ENCODE data around the gene CHD2.
"Not testable (repeated sequence)": the region's sequence is repeated elsewhere in the genome, so short reads cannot be mapped to it uniquely, and the experiment has no call there.

Gene CHD2

DNA sequence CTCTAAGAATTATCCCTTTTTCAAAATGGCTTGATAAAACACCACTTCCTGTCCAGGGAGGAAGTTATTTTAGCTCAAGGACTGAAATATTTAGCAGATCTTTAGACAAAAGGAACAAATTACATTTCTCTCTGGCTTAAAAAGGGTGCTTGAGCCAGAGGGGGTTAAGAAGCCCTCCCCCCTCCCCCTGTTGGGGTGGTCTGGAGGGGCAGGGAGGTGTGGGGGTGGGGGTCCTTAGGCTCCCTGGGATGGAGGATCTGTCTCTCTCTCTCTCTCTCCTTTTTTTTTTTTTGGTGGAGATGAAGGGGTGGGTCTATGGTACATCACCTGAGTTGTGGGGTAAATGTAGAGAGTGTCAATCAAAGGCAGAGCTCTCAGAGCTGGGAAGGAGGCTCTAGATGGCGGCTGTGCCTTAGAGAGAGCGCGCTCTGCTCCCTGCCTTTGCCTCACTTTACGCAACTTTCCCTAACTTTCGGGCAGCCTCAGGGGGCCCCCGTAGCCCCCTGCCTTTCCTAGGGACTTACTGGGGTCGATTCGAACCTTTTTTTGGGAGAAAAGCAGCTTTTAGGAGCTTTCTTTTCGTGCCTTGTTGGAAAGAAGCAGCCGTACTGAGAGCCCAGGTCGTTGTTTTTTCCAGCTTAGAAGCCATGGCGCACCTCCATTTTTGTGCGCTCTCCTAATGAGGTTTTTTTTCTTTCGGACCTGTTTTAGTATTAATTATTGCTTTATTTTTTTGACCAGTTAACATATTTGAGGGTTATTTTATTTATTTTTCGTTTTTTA, at the start of gene CHD2:
Gene CHD2, plus strand, starts transcription at position 377 of the 783 bp plus-strand sequence. CDS start 914 bp downstream, outside the sequence.
- peak; percentile 45 to 51 for DNase-seq (ENCODE audit: low read depth in 2 of 2)

DNA sequence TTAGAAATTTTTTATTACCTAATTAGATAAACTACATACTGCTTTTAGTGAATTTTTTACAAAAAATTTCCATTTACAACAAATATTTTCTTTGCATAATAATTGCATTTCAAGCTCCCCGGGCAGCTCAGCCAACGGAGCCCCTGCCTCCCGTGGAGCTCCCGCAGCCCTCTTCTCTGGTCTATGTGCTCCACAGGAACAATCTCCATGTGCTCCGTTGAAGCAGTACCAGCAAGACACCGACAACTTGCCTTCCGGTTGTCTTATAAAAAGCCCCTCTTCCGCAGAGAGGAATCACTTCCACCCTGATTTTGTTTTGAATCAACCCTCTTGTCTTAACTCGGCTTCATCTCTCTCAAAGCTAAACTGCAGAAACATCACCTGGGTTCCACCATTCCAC, 46.9 kb upstream of the CHD2 start:
- no peak for DNase-seq (ENCODE audit: low read depth in 2 of 2)

GRCh38 chr15:92861742-92862141, 38.4 kb upstream of the CHD2 start:
- DNase-seq (ENCODE audit: low read depth in 2 of 2), result no peak

- DNase-seq (ENCODE audit: low read depth in 2 of 2), result no peak
These were observed 35.9 kb upstream of the CHD2 start for GRCh38 chr15:92864127-92864814.

- no peak for DNase-seq (ENCODE audit: low read depth in 2 of 2)
These were observed 30.7 kb upstream of the CHD2 start for GRCh38 chr15:92869263-92869940.

- DNase-seq (ENCODE audit: low read depth in 2 of 2), result no peak
These were observed 30.0 kb upstream of the CHD2 start for GRCh38 chr15:92870010-92870591.

- DNase-seq (ENCODE audit: low read depth in 2 of 2), result not testable (repeated sequence)
These were observed 27.2 kb upstream of the CHD2 start for GRCh38 chr15:92872967-92873366.

DNA sequence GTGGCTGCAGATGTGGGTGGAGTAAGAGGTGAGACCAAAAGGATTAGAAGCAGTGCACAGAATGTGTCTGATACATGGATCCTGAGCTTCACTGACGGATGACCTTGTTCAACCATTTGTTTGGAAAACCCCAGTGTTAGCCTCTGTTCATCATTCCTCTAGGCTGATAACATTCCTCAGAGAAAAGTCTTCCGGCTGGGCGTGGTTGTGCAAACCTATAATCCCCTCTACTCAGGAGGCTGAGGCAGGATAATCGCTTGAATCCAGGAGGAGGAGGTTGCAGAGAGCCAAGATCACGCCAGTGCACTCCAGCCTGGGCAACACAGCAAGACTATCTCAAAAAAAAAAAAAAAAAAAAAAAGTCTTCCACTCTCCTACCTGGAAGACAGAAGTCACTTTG, 23.1 kb upstream of the CHD2 start:
- no peak for DNase-seq (ENCODE audit: low read depth in 2 of 2)

DNA sequence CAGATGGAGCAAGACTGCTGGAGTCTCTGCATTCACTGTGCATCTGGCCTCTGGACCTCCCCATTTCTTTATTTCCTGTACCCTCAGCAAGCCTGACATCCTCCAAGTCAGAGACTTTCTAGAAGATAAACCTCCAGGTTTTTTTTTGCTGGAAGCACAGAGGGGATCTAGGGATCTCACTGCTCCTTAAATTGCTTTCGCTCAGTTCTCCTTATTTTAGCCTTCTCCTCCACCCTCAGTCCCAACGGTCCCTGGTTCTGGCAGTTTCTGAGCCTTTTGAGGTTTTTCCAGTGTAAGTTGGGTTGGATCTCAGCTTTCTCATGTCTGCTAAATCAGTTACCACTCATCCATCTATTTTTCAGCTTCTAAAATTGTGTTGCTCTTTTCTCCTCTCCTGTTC, 22.7 kb upstream of the CHD2 start:
- DNase-seq (ENCODE audit: low read depth in 2 of 2), result no peak

DNA sequence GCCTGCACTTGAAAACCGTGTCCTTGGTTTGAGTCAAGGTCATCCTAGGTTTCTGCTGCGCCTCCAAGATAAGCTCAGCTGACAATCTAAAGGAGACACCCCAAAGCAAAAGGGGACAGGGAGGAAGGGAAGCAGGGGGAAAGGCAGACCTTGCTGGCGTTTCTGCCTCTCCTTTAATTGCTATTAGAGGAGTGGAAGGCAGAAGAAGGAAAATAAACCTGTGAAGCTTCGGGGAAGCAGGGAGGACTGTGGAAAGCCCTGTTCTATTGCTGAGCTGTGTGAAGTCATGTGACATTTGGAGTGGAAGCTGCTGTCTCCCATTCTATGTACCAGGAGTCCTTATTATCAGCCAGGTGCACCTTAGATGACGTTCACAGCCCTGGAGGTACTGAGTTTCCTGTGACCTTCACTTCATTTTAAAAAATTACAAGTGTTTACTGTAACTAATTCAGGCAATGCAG, 21.5 kb upstream of the CHD2 start:
- no peak for DNase-seq (ENCODE audit: low read depth in 2 of 2)

GRCh38 chr15:92879949-92880725, 20.0 kb upstream of the CHD2 start:
- DNase-seq (ENCODE audit: low read depth in 2 of 2), result no peak

- DNase-seq (ENCODE audit: low read depth in 2 of 2), result no peak
These were observed 19.3 kb upstream of the CHD2 start for GRCh38 chr15:92880796-92881195.

- DNase-seq (ENCODE audit: low read depth in 2 of 2), result no peak
These were observed 18.8 kb upstream of the CHD2 start for GRCh38 chr15:92881211-92881754.

DNA sequence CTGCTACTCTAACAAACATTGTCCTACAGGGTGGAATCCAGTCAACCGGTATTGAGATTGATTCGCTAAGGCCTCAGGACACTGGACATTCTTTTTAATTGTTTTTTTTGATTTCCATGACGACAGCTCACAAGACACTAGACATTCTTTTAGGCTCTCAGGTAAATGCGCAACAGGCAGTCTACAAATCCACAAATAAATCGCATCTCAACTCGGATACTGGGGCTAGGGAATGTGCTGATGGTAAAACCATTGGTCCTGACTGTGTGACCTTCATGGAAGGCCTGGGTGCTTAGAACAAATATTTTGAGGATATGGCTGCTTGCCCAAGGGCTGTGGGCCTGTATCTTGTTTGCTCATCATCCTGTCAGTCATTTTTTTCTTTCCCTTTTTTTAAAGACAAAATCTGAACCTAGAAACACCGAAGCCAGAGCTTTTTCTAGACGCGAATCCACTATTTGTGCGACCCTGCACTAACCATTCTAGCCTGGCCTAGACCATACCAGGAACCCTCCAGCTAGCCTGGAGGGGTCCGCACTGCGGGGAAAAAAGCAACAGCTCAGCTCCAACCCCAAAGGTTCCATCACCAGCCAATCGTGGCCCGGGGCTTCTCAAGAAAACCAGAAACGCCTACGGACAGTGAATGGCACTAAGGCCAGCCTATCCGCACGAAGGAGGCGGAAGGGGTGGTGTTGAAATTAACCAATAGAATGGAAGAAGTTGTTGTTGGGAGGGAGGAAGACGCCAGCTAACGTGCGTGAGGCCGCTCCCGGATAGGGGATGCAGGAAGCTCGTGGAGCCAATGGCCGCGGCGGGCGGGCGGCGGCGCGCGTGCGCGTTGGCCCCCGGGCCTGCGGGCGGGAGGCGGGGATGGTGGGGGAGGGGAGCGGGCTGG, 18.1 kb upstream of the CHD2 start:
- peak; percentile 97 for DNase-seq (ENCODE audit: low read depth in 2 of 2)

- DNase-seq (ENCODE audit: low read depth in 2 of 2), result no peak
These were observed 17.4 kb upstream of the CHD2 start for GRCh38 chr15:92882697-92883162.

GRCh38 chr15:92883163-92883875, 16.8 kb upstream of the CHD2 start:
- DNase-seq (ENCODE audit: low read depth in 2 of 2), result no peak

DNA sequence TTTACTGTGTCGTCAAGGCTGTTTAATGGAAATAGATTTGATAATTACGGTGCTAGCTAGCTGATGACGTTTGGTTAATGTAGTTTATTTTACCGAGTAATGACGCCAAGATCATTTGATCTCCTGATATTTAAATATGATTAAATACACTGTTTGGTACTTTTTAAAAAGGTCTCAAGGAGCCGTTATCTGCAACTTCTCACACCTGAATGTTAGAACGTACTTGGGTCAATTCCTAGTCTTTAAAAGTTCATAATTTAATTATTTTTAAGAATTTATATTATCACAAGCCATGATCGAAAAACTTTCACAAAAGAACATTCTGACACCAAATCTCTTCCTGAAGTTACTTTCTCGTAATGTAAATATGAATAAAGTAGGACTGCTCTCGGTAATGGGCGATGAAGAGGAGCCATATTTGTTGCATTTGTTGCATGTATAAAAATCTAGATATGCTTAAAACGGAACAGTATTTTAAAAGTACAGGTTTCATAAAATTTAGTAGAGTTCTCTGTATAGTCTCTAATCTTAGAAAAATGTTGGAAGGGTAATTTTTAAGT, 16.2 kb upstream of the CHD2 start:
- DNase-seq (ENCODE audit: low read depth in 2 of 2), result no peak

GRCh38 chr15:92884436-92885223, 15.5 kb upstream of the CHD2 start:
- no peak for DNase-seq (ENCODE audit: low read depth in 2 of 2)

All from stimulated activated CD4-positive, alpha-beta T cell treated with anti-CD3 and anti-CD28 coated beads, Interleukin-15, amount 100 ng/mL, for 48 hours (primary cell).